ENCODE measurements around the gene IL1A.

IL1A gene

DNA sequence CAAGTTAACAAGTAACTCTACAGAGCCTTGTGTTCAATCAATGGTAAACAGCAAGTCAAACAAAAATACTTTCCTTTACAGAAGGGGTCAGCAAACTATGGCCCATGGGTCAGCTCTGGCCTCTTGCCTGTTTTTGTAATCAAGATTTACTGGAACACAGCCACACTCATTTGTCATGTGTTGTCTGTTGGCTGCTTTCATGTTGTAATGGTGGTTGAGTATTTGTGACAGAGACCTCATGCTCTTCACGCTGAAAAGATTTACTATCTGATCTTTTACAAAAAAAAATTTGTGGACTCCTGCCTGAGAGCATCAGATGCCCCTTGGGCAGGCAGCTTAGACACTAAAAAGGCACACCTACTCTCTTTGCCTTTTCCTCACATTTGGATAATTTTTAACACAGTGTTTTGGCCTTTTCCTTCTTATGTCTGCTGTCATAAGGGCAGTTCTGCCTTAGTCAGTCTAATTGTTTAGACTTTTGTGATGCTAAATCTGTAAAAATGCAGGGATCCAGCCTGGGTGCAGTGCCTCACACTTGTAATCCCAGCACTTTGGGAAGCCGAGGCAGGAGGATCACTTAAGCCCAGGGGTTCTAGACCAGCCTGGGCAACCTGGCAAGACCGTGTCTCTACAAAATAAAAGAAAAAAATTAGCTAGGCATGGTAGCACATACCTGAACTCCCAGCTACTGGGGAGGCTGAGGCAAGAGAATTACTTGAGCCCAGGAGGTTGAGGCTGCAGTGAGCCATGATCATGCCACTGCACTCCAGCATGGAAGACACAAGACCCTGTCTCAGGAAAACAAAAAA lies 34.0 kb upstream of the IL1A start:
- DNase-seq (ENCODE audit: low spot score): no peak

DNA sequence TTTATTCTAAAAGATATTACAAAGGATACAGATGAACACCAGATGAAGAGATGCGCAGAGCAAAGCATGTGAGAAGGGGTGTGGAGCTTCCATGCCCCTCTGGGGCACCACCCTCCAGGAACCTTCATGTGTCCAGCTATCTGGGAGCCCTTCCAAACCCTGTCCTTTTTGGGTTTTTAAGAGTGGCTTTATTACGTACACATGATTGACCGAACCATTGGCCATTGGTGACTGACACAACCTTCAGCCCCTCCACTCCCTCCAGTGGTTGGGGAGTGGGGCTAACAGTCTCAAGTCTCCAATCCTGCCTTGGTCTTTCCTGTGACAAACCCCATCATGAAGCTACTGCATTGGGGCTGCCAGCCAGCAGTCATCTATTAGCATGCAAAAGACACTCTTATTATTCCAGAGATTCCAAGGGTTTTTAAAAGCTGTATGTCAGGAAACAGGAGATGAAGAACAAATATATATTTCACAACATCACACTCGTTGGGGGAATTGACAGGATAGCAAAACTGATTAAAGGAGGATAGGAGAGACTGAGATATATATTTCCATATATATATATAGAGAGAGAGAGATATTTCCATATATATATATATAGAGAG lies 32.9 kb upstream of the IL1A start:
- DNase-seq (ENCODE audit: low spot score): no peak

GRCh38 chr2:112814278-112814677 lies 30.0 kb upstream of the IL1A start:
- no peak for DNase-seq (ENCODE audit: low spot score)

DNA sequence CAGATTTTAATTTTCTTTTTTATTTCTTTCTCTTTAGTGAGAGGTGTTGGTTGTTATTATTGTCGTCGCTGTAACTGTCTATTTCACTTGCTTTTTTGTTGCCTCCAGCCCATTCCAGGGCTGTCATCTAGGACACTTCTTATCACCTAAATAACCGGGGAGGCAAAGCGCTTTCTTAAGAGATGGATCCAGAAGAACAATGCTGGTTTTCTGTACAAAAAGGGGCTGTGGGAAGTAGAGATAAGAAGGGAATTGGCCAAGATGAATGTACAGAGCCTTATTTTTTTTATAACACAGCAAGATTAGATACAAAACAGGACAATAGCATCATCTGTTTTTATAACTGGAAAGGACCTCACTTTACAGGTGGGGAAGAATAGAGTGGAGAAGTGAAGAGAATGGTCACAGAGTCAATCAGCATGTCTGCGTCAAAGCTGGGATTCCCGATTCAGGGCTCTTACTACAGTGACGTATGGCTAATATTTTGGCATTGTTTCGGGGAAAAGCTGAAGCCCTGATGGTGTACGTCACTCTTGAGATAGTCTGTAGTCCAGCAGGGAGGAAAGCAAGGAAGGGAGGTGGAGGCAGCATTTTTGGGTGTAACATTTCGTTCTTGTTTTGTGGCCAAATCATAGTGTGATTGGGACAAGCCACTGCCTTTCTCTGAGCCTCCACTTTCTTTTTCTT lies 29.1 kb upstream of the IL1A start:
- no peak for DNase-seq (ENCODE audit: low spot score)

DNA sequence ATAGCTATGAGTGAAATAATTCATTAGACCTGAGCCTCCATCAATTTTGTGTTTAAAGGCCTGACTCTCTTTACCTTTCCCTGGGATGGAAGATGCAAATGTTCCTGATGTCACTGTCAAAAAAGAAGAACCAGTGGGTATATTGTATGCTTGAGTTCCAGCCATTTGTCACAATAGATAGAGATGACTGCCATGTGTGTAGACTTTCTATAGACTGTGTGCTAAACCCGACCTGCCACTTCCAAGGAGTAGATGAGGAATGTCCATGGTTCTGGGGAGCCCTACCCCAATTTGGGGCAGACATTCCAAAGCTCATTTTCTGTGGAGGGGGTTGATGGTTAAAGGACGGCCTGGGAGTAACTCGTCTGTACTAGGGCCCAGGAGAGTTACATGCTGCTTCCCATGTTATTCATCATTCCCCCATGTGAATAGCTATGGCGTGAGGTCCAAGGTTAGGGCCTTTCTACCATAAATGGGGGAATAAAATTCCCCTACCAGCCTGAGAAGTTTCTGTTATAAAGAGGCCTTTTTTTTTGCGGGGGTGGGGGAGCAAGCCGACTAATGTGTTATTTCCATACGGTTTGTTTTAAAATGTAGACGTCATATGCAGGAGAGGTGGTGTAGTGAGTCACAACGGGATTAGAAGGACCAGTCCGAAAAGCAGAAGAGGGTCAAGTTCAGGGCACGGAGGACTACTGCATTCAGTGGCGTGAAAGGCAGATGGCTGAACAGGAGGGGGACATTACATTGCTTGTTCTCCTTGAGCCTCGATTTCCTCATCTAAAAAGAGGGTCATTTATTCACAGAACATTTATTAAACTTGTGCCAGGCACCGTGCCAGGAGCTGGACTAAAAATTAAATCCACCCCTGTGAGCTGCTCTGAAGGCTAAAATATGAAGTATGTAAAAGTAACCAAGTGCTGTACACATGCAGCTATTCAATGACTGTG lies 28.3 kb upstream of the IL1A start:
- no peak for DNase-seq (ENCODE audit: low spot score)

DNA sequence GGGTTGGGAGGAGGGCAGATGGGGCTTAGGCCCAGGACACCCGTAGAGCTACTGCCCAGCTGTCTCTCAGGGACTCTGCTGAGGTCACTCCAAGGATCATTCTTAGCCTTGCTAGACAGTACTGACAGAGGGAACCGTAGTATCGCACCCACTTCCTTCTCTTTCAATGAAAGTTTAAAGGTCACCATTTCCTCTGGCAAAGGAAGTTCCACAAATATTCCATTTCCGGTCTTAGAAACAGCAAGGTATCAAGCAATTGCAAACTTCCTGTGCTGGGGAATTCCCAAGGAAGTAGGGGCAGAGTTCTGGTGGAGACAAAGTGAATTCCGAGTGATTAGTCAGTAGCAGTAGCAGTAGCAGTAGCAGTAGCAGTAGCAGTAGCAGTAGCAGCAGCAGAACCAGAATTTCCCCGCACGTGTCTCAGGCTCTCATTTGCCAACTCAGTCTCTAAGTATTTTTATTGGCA lies 27.6 kb upstream of the IL1A start:
- DNase-seq (ENCODE audit: low spot score): no peak

DNA sequence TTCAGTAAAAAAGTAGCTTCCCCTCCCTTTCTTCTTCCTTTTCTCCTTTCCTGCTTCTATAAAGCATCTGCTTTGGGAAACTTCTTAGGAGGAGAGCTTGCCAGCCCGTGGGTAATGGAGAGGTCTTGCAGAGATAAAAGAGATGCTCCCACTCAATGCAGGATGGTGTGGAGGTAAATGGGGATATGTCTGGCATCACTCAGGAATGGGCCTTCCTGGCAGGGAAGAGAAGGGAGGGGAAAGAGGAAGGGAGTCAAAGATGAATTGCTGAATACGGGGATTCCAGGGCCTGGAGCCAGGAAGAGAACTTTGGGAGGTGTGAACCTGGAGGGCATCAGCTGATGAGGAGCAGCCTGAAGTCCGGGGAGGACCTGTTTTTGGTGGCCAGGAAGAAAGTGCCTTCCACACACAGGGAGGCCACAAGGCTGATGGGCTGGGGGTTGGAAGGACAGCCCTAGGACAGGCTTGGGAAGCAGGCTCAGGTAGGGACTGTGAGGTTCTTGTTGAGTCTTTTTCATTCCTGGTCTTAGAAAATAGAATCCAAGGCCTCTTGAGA lies 27.1 kb upstream of the IL1A start:
- DNase-seq (ENCODE audit: low spot score): no peak

GRCh38 chr2:112809112-112809511 lies 24.8 kb upstream of the IL1A start:
- no peak for DNase-seq (ENCODE audit: low spot score)

DNA sequence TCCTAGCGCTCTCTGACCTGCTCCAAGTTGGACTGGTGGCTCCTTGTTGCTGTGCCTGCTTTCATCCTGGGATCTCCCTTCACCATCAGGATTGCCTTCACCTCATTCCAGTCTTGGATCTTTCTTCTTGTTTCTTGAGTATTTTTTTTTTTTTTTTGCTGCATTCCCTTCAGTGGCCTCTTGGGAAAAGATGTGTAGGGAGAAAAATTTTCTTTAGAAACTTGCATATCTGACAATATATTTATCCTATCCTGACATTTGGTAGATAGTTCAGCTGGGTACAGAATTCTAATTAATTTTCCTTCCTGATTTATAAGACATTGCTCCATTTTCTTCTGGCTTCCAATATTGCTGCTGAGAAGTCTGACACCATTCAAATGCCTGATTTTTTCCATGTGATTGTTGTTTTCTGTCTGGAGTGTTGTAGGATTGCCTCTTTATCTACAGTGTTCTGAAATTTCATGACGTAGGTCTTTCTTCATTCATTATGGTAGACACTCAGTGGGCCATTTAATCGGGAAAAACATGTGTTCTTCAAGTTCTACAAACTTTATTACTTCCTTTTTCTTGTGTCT lies 23.0 kb upstream of the IL1A start:
- DNase-seq (ENCODE audit: low spot score): no peak

DNA sequence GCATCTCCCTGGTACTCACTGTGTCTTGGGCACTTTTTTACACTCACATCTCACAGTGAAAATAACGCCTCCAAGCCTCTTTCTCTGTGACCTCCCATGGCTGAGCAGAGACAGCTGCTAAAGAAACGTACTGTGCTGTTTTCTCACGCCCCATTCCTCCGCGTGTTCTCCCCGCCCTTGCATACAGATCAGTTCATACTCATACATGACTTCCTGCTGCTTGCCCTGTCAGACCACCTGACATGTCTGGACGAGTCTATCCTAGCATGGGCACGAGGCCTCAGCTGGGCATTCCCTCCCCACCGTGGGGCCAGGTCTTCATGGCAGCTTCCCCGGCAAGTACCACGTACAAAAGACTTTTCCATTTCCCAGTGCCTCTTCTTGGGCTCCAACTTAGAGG lies 21.2 kb upstream of the IL1A start:
- DNase-seq (ENCODE audit: low spot score): no peak

DNA sequence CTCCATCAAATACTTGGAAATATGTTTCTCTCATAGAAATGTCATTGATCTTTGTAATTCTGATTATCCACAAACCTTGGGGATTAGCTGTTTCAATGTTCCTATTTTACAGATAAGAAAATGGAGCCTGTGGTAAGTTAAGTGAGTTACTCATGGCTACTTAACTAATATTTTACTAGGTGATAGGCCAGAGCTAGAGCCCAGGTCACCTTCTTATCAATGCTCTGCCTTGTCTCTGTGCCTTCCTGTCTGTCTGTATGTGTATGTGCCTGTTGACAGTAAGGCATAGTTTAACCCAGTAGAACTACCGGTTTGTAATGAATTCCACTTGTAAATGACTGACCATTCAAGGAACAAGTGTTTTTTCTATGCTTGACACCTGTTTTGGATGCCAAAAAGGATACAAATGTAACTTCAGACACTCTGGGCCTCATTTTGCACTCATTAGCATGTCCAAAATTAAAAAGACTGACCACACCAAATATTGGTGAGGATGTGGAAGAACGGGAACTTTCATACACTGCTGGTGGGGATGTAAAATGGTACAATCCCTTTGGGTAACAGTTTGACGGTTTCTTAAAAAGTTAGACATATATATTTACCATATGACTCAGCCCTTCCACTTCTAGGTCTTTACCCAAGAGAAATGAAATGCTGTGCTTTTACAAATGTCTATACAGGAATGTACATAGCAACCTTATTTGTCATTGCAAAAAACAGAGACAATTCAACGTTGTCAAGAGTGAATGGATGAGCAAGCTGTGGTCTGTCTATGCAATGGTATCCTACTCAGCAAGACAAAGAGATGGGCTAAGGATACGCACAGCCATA lies 19.6 kb upstream of the IL1A start:
- DNase-seq (ENCODE audit: low spot score): no peak

- DNase-seq (ENCODE audit: low spot score): no peak
Measured at GRCh38 chr2:112800881-112801583, 16.7 kb upstream of the IL1A start.

DNA sequence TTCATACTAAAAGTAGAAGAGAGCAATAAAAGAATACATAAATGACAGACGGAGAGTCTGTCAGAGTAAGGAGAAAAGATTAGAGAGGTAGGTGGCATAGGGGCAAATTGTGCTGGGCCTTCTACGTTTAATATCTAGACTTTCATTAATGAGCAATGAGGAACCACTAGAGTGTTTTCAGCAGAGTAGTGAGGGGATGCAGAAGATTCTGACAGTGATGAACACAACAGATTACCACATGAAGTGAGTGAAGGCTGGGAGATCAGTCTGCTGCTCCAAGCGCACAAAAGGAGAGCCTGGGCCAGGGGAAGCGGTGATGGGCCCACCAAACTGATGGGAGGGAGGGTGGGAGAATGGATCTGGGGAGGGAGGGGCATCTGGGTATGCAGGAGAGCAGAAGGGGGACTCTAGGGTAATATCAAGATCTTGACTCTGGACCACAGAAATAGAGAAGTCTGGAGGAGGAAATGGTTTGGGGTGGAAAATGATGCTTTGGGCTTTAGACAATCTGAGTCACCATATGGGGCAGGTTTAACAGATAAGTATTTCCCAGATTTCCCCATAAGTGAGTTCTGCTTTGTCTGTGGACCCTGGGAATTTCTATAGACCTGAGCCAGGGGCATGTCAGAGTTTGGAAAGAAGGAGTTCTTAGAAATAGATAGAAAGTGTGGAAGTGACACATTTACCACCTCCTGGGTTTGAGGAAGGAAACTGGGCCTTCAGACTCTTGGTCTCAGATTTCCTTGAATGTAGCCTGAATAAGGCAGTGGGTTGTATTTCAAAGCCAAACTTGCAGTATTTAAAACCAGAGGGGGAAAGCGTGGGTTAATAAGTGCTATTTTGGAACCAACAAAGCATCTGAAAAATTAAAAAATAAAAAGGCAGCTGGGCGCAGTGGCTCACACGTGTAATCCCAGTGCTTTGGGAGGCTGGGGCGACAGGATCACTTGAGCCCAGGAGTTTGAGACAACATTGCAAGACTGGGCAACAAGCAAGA lies 15.0 kb upstream of the IL1A start:
- no peak for DNase-seq (ENCODE audit: low spot score)

GRCh38 chr2:112796486-112796885 lies 12.2 kb upstream of the IL1A start:
- DNase-seq (ENCODE audit: low spot score): no peak

DNA sequence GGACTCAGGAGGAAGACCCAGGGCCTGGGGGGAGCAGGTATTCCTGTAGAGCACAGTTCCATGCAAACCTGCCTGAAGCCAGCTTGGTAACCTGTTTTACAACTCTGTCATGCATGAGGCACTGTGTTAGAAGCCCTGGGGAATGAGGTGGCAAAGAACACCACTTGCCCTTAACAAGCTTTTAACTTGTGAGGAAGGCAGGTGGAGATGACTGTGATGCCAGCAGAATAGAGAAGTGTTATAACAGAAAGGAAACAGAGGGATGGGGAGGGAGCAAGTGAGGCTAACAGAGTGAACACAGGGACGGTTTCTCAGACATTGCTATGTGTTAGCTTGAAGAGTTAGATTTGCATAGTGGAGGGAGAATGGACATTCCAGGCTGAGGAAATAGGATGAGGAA lies 11.5 kb upstream of the IL1A start:
- DNase-seq (ENCODE audit: low spot score): no peak

- DNase-seq (ENCODE audit: low spot score): no peak
Measured at GRCh38 chr2:112794841-112795240, 10.5 kb upstream of the IL1A start.

- no peak for DNase-seq (ENCODE audit: low spot score)
Measured at GRCh38 chr2:112794131-112794733, 9.9 kb upstream of the IL1A start.

GRCh38 chr2:112793449-112793978 lies 9.2 kb upstream of the IL1A start:
- DNase-seq (ENCODE audit: low spot score): no peak

Measured in ecto neural progenitor cell (in vitro differentiated cells).